ENCODE data around the gene TOMM6. TPM values are rescaled to one million over a fixed set of nuclear protein-coding genes. Genes with fewer than 3 reads are reported as not detected.

The TOMM6 gene
- polyA plus RNA-seq, 1 of the 3 experiments (the other 2 are of a cell fraction), result 493 TPM

GRCh38 chr6:41744236-41744787, 43.2 kb upstream of the TOMM6 start:
- Histone ChIP-seq H3K4me2 (no peak overlapping the region), H3K9me2 (no peaks in the 10 kb centered on the region), H3K27me3 (ENCODE audit: insufficient read depth) (no peaks in the 10 kb centered on the region), H3K4me3 (ENCODE audit: low read depth in 2 of 2, low read length in 1 of 2) (no peak overlapping the region), H3K4me1 (ENCODE audit: control insufficient read depth in 1 of 2, insufficient read depth in 2 of 2, low read depth in 1 of 2, low read length in 1 of 2) (peaks cover 0 to 5% of the 10 kb centered on the region in 2 experiments; a peak in 1 of 4 replicates), H4K20me1 (ENCODE audit: insufficient read depth) (no peaks in the 10 kb centered on the region), H3K9me3 (no peaks in the 10 kb centered on the region), H3K27ac (ENCODE audit: low read depth in 2 of 2, low read length in 1 of 2) (no peak overlapping the region), H3K9ac (no peak overlapping the region), H2AFZ (ENCODE audit: low read depth) (no peak overlapping the region), H3F3A (replicated peaks; ENCODE audit: insufficient read depth) (no peaks in the 10 kb centered on the region), H3K36me3 (replicated peaks in 1 of 2; ENCODE audit: control insufficient read depth in 1 of 2, insufficient read depth in 2 of 2, low read length in 1 of 2) (no peaks in the 10 kb centered on the region), H3K79me2 (ENCODE audit: insufficient read depth) (no peaks in the 10 kb centered on the region)
- ChIA-PET POLR2A (no interaction called here), CTCF (no interaction called here)
- whole genome bisulfite sequencing (ENCODE audit: low lambda C conversion rate), result 79% methylated on average over 7 of the region's 7 CpGs
- TF ChIP-seq REST (IDR thresholded peaks at IDR 0.05; ENCODE audit: low read depth, low read length) (no peak), CHD2 (IDR thresholded peaks at IDR 0.05; ENCODE audit: low read length, partially characterized antibody) (no peak), FOXJ3 (CRISPR knock-in tag; IDR thresholded peaks at IDR 0.05) (no peak), TCF12 (IDR thresholded peaks at IDR 0.05) (no peak), NFIC (IDR thresholded peaks at IDR 0.05; ENCODE audit: borderline replicate concordance) (no peak), PBX3 (IDR thresholded peaks at IDR 0.05) (no peak), TEAD4 (IDR thresholded peaks at IDR 0.05; ENCODE audit: borderline replicate concordance, insufficient read depth) (no peak), TAF1 (IDR thresholded peaks at IDR 0.05; ENCODE audit: borderline replicate concordance, low read depth, low read length) (no peak), FOSL2 (IDR thresholded peaks at IDR 0.05; ENCODE audit: borderline replicate concordance, low read depth) (no peak), RXRA (IDR thresholded peaks at IDR 0.05; ENCODE audit: borderline replicate concordance, low read depth) (no peak), SMC3 (IDR thresholded peaks at IDR 0.05; ENCODE audit: low read depth, low read length) (no peak), MXI1 (IDR thresholded peaks at IDR 0.05; ENCODE audit: low read depth, low read length) (no peak), RFX5 (IDR thresholded peaks at IDR 0.05; ENCODE audit: low read length) (no peak), EZH2phosphoT487 (IDR thresholded peaks at IDR 0.05; ENCODE audit: borderline replicate concordance, low read depth) (no peak), NRF1 (IDR thresholded peaks at IDR 0.05; ENCODE audit: low read depth, low read length) (no peak), FOXM1 (IDR thresholded peaks at IDR 0.05; ENCODE audit: low read depth) (no peak), CTCF (IDR thresholded peaks at IDR 0.05) (no peak), RCOR1 (IDR thresholded peaks at IDR 0.05; ENCODE audit: low read length) (no peak), USF2 (IDR thresholded peaks at IDR 0.05; ENCODE audit: borderline replicate concordance, low read depth, low read length) (no peak), EP300 (IDR thresholded peaks at IDR 0.05; ENCODE audit: borderline replicate concordance in 1 of 2, low read depth in 1 of 2, low read length in 1 of 2) (no peak)
- no peak for DNase-seq

Data from SK-N-SH (cell line).